Lower lobe of right lung (tissue), 2 donors: Measurements from ENCODE around the gene SNAP23. TPM values are rescaled to one million over a fixed set of nuclear protein-coding genes. Genes with fewer than 3 reads are reported as not detected.

Experiments used
- ATAC-seq, 2 donors: fragments of 200-7000 bp; cut with Tn5 transposase; one replicate each; pipeline ENCODE4 v1.9.1; 2020 to 2022; ENCODE audit warnings: mild to moderate bottlenecking in 2 of 2, moderate library complexity in 2 of 2
- DNase-seq: peaks from one replicate; pipeline ENCODE4 v3.0.0-alpha.2; 2020
- H3K27ac ChIP-seq: fragments of 200-600 bp; one replicate; pipeline ENCODE4 v1.8.0; 2022
- H3K27me3 ChIP-seq: fragments of 200-600 bp; one replicate; pipeline ENCODE4 v1.8.0; 2022; ENCODE audit warnings: low read depth
- H3K36me3 ChIP-seq: fragments of 200-600 bp; one replicate; pipeline ENCODE4 v1.8.0; 2022; ENCODE audit warnings: mild to moderate bottlenecking
- H3K4me1 ChIP-seq: fragments of 200-600 bp; one replicate; pipeline ENCODE4 v1.8.0; 2022
- H3K4me3 ChIP-seq: fragments of 200-600 bp; one replicate; pipeline ENCODE4 v1.8.0; 2022; ENCODE audit warnings: mild to moderate bottlenecking
- H3K9me3 ChIP-seq: fragments of 200-600 bp; one replicate; pipeline ENCODE4 v1.8.0; 2022
- intact Hi-C: fragments of 100-400 bp; cut with DNase I; formaldehyde crosslinking; loops from one replicate; pipeline ENCODE4 v1.11.0; 2022
- long read RNA-seq: library from polyadenylated mRNA; unstranded; transcript quantifications from one replicate; pipeline ENCODE4 v2.0.0, GENCODE V29; 2021
- total RNA-seq: library from RNA; stranded (reverse); fragmentation: NEBNext Ultra II Directional; extraction: Animal tissue kit (Norgen Biotek cat#: 25700); gene quantifications from one replicate; pipeline ENCODE4 v1.2.1, GENCODE V29; 2021
- TF ChIP-seq, protein P1 (sequence below): fragments of 200-600 bp; IDR thresholded peaks from one replicate; pipeline ENCODE4 v1.8.0; 2022; ENCODE audit warnings: antibody characterized with exemption, mild to moderate bottlenecking
- donor health status: DM: no; HTN: yes; CAD: no; lungs with severe emphysema.

The SNAP23 gene
- total RNA-seq: 79.3 TPM
- long read RNA-seq, transcript SNAP23-201 (8 exons, 2,687 nt): major isoform, 132 of 177 reads
- long read RNA-seq, partial matches to known transcripts: 7 of 177 reads
- long read RNA-seq, other reads (novel, unspliced or antisense): 36 of 177 reads

DNA sequence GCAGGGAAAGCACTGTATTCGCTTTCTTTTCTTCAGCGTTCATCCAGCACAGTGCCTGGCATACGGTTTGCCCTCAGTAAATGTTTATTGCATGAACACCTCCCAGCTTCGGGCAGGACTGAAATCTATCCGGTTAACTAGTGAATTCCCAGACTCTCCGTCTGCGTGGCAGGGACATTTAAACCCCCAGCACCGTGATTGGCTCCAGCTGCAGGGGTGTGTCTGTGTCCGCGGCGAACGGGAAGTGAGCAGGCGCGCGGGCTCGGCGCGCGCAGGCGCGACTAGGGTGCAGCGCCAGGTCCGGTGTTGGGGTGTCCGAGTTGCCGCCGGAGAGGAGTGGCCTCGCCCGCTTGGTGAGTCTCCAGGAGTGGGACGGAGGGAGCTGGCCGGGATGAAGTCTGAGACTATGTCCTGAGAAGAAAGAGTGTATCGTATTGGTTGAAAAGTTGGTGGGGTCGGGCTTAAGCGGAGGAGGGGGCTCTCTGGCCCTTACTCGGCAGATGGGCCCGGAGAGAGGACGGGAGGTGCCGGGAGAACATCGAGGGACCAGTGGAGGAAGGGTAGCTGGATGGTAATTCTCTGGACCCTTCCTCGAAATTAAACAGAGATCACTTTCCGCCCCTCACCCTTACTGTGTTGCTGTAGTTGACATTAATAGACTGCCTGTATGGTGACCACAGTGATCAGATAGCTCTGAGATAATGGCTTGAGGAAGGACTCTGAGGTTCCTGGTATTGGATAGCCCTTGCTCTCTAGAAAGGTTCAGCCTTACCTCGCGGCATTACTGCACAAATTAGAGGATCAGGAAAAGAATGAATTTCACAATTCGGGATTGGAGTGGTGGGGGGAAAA is at the start of gene SNAP23:
Gene SNAP23 (plus strand): TSS at position 274 of the 852 bp plus-strand sequence. CDS start 16,213 bp downstream, outside the sequence.
- ATAC-seq: peak; percentile 94 to 97
- DNase-seq: peak; percentile 96
- Histone ChIP-seq H3K36me3 (no peaks in the 10 kb centered on the region), H3K4me3 (peak within 1 kb of the TSS; percentile 92), H3K27ac (peak within 1 kb of the TSS; percentile 93), H3K9me3 (no peaks in the 10 kb centered on the region), H3K4me1 (peaks cover 78% of the 10 kb centered on the region), H3K27me3 (no peaks in the 10 kb centered on the region)
- intact Hi-C loops: no loop called here
- TF ChIP-seq, protein P1, sequence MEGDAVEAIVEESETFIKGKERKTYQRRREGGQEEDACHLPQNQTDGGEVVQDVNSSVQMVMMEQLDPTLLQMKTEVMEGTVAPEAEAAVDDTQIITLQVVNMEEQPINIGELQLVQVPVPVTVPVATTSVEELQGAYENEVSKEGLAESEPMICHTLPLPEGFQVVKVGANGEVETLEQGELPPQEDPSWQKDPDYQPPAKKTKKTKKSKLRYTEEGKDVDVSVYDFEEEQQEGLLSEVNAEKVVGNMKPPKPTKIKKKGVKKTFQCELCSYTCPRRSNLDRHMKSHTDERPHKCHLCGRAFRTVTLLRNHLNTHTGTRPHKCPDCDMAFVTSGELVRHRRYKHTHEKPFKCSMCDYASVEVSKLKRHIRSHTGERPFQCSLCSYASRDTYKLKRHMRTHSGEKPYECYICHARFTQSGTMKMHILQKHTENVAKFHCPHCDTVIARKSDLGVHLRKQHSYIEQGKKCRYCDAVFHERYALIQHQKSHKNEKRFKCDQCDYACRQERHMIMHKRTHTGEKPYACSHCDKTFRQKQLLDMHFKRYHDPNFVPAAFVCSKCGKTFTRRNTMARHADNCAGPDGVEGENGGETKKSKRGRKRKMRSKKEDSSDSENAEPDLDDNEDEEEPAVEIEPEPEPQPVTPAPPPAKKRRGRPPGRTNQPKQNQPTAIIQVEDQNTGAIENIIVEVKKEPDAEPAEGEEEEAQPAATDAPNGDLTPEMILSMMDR: no peak

DNA sequence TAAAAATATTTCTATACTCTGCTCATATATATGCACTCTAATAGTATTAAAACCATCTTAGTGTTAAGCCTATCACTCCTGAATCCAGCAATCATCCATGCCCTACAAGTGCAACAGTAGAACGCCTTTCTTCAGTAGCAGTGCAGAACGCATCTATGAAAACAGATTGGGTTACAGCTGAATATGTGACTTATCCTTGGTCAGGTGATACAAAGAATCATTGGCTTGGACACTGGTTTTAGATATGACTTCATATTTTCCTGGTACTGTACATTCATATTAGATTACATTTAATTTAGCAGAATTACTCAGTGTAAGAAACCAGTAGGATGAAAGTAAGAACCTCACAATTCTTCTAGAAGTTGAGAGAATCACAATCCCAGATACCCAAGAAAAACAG is 47.8 kb upstream of the SNAP23 start:
- TF ChIP-seq, protein P1: no peak
- intact Hi-C loops: no loop called here

DNA sequence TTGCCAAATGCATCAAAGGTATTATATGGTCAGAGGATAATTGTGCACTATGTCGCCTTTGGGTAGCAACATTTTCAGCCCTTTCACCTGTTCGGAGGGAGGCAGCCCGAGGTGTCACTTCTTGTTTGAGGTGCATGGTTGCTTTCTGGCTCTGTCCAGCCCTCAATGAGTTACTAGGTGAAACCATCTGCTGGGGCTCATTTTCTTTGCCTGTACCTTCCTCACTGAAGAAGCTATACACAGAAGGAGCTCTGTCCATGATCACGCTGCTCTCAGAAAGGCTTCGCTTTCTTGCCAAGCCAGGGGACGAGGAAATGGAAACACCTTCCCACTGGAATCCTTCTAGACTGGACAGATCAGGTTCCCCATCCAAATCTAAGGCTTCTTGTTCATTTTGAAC is 47.2 kb upstream of the SNAP23 start:
- H3K4me3 ChIP-seq: no peak overlapping the region
- H3K4me1 ChIP-seq: peaks cover 11% of the 10 kb centered on the region
- ATAC-seq: no peak
- peaks cover 90% of the 10 kb centered on the region for H3K36me3 ChIP-seq
- H3K27me3 ChIP-seq: no peaks in the 10 kb centered on the region
- no peak for DNase-seq
- no peak overlapping the region for H3K27ac ChIP-seq
- TF ChIP-seq, protein P1: no peak
- H3K9me3 ChIP-seq: no peaks in the 10 kb centered on the region
- intact Hi-C loops: no loop called here

More for the DNA sequence above, 47.8 kb upstream of the SNAP23 start:
- no peaks in the 10 kb centered on the region for H3K9me3 ChIP-seq
- H3K27ac ChIP-seq: no peak overlapping the region
- no peaks in the 10 kb centered on the region for H3K27me3 ChIP-seq
- DNase-seq: no peak
- no peak overlapping the region for H3K4me3 ChIP-seq
- peaks cover 97% of the 10 kb centered on the region for H3K36me3 ChIP-seq
- peaks cover 11% of the 10 kb centered on the region for H3K4me1 ChIP-seq
- ATAC-seq: no peak

DNA sequence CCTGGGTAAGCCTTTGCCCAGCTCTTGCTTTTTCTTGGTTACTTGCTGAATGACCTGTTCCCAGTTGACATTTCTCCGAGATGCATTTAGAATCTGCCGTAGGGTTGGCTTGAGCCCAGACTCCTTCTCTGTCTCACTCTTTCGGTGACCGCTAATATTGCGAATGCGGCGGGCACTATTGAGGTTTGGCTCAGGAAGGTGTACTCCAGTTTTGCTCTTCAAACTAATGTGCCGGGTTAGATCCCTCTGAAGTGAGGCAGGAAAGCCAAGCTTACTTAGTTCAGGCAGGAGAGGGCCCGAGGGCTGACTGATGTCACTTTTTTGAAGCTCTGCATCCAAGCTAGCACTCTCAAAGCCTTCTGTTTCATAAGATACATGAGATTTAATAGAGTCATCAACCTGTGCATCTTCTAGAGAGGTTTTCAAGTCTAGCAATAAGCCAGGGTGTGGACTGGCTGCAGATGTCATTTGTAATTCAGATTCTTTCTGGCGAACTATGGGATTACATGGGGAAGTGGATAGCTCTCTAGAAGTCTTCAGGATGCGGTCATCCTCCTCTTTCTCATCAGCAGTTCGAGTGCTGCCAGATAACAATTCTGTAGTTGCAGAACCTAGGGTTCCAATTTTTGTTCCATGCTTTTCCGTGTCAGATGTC is 45.5 kb upstream of the SNAP23 start:
- ATAC-seq (peak; percentile 78 to 80), DNase-seq (peak; percentile 45)
- TF ChIP-seq, protein P1: no peak

DNA sequence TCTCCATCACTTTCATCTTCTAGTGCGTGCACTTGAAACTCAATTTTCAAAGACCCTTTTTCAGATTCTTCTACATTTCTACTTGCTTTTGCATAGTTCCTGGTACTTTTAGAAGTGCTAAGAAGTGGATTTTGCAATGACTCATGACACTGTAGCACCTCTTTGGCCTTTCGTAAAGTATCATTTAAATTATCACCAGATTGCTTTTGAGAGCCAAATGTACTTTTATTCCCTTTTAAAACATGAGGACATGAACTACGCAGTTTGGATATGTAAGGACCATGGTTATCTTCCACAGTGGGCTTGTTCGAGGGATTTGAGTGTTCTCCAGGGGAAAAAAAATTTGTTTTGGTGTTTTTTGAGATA is 45.0 kb upstream of the SNAP23 start:
- ATAC-seq (peak; percentile 42 to 82), DNase-seq (no peak)
- Histone ChIP-seq H3K27ac (peak overlapping the region; percentile 54), H3K36me3 (peaks cover 74% of the 10 kb centered on the region), H3K4me3 (no peak overlapping the region), H3K4me1 (peaks cover 11% of the 10 kb centered on the region), H3K27me3 (no peaks in the 10 kb centered on the region), H3K9me3 (no peaks in the 10 kb centered on the region)
- intact Hi-C loops: no loop called here
- TF ChIP-seq, protein P1: no peak

More for the DNA sequence above, 45.5 kb upstream of the SNAP23 start:
- H3K27ac ChIP-seq: peak overlapping the region; percentile 54
- H3K4me3 ChIP-seq: peak overlapping the region; percentile 9
- H3K4me1 ChIP-seq: peaks cover 11% of the 10 kb centered on the region
- no peaks in the 10 kb centered on the region for H3K9me3 ChIP-seq
- no peaks in the 10 kb centered on the region for H3K27me3 ChIP-seq
- H3K36me3 ChIP-seq: peaks cover 80% of the 10 kb centered on the region
- intact Hi-C loops: no loop called here
